ENCODE results near the gene PDGFC.

The PDGFC gene

GRCh38 chr4:156773648-156774357 lies 197.8 kb downstream of the PDGFC start:
- TF ChIP-seq GATA2 (IDR thresholded peaks at IDR 0.05; ENCODE audit: low read depth, low read length), result no peak
- TF ChIP-seq GATA3 (IDR thresholded peaks at IDR 0.05; ENCODE audit: low read depth, low read length), result no peak

GRCh38 chr4:156771171-156771837 lies 200.3 kb downstream of the PDGFC start:
- peak; percentile 41 for TF ChIP-seq GATA3 (IDR thresholded peaks at IDR 0.05; ENCODE audit: low read depth, low read length)
- TF ChIP-seq GATA2 (IDR thresholded peaks at IDR 0.05; ENCODE audit: low read depth, low read length), result peak; percentile 66

- TF ChIP-seq GATA3 (IDR thresholded peaks at IDR 0.05; ENCODE audit: low read depth, low read length), result no peak
- TF ChIP-seq GATA2 (IDR thresholded peaks at IDR 0.05; ENCODE audit: low read depth, low read length), result no peak
Measured at GRCh38 chr4:156770140-156770539, 201.5 kb downstream of the PDGFC start.

GRCh38 chr4:156767911-156768415 lies 203.6 kb downstream of the PDGFC start:
- TF ChIP-seq GATA3 (IDR thresholded peaks at IDR 0.05; ENCODE audit: low read depth, low read length) (no peak), GATA2 (IDR thresholded peaks at IDR 0.05; ENCODE audit: low read depth, low read length) (no peak)

- TF ChIP-seq GATA3 (IDR thresholded peaks at IDR 0.05; ENCODE audit: low read depth, low read length) (no peak), GATA2 (IDR thresholded peaks at IDR 0.05; ENCODE audit: low read depth, low read length) (no peak)
Measured at GRCh38 chr4:156766846-156767245, 204.8 kb downstream of the PDGFC start.

- TF ChIP-seq GATA3 (IDR thresholded peaks at IDR 0.05; ENCODE audit: low read depth, low read length) (no peak), GATA2 (IDR thresholded peaks at IDR 0.05; ENCODE audit: low read depth, low read length) (no peak)
Measured at GRCh38 chr4:156765277-156765676, 206.3 kb downstream of the PDGFC start.

- TF ChIP-seq GATA2 (IDR thresholded peaks at IDR 0.05; ENCODE audit: low read depth, low read length) (no peak), GATA3 (IDR thresholded peaks at IDR 0.05; ENCODE audit: low read depth, low read length) (no peak)
Measured at GRCh38 chr4:156764846-156765245, 206.8 kb downstream of the PDGFC start.

GRCh38 chr4:156764145-156764544 lies 207.5 kb downstream of the PDGFC start:
- TF ChIP-seq GATA3 (IDR thresholded peaks at IDR 0.05; ENCODE audit: low read depth, low read length), result no peak
- TF ChIP-seq GATA2 (IDR thresholded peaks at IDR 0.05; ENCODE audit: low read depth, low read length), result no peak

GRCh38 chr4:156763511-156763910 lies 208.1 kb downstream of the PDGFC start:
- TF ChIP-seq GATA3 (IDR thresholded peaks at IDR 0.05; ENCODE audit: low read depth, low read length) (no peak), GATA2 (IDR thresholded peaks at IDR 0.05; ENCODE audit: low read depth, low read length) (no peak)

GRCh38 chr4:156762851-156763250 lies 208.7 kb downstream of the PDGFC start:
- TF ChIP-seq GATA2 (IDR thresholded peaks at IDR 0.05; ENCODE audit: low read depth, low read length), result no peak
- TF ChIP-seq GATA3 (IDR thresholded peaks at IDR 0.05; ENCODE audit: low read depth, low read length), result no peak

- TF ChIP-seq GATA3 (IDR thresholded peaks at IDR 0.05; ENCODE audit: low read depth, low read length) (no peak), GATA2 (IDR thresholded peaks at IDR 0.05; ENCODE audit: low read depth, low read length) (no peak)
Measured at GRCh38 chr4:156756118-156756517, 215.5 kb downstream of the PDGFC start.

GRCh38 chr4:156754832-156755570 lies 216.6 kb downstream of the PDGFC start:
- no peak for TF ChIP-seq GATA3 (IDR thresholded peaks at IDR 0.05; ENCODE audit: low read depth, low read length)
- TF ChIP-seq GATA2 (IDR thresholded peaks at IDR 0.05; ENCODE audit: low read depth, low read length), result no peak

GRCh38 chr4:156751486-156751885 lies 220.1 kb downstream of the PDGFC start:
- TF ChIP-seq GATA3 (IDR thresholded peaks at IDR 0.05; ENCODE audit: low read depth, low read length) (no peak), GATA2 (IDR thresholded peaks at IDR 0.05; ENCODE audit: low read depth, low read length) (no peak)
